Measurements from ENCODE around the gene LRRTM1. TPM values are rescaled to one million over a fixed set of nuclear protein-coding genes. Genes with fewer than 3 reads are reported as not detected.

Gene LRRTM1
- 2.5 and 3.7 TPM in 2 replicates for total RNA-seq

- no peak for DNase-seq (ENCODE audit: low read depth)
- TF ChIP-seq, protein P1, sequence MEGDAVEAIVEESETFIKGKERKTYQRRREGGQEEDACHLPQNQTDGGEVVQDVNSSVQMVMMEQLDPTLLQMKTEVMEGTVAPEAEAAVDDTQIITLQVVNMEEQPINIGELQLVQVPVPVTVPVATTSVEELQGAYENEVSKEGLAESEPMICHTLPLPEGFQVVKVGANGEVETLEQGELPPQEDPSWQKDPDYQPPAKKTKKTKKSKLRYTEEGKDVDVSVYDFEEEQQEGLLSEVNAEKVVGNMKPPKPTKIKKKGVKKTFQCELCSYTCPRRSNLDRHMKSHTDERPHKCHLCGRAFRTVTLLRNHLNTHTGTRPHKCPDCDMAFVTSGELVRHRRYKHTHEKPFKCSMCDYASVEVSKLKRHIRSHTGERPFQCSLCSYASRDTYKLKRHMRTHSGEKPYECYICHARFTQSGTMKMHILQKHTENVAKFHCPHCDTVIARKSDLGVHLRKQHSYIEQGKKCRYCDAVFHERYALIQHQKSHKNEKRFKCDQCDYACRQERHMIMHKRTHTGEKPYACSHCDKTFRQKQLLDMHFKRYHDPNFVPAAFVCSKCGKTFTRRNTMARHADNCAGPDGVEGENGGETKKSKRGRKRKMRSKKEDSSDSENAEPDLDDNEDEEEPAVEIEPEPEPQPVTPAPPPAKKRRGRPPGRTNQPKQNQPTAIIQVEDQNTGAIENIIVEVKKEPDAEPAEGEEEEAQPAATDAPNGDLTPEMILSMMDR (IDR thresholded peaks at IDR 0.05; ENCODE audit: insufficient read depth, low read length, poor library complexity, severe bottlenecking), result no peak
- H3K27me3 ChIP-seq (ENCODE audit: control insufficient read depth, insufficient read depth, low read length), result peaks cover 38% of the 10 kb centered on the region
- H3K36me3 ChIP-seq (ENCODE audit: control insufficient read depth, insufficient read depth, low read length), result no peaks in the 10 kb centered on the region
- H3K4me3 ChIP-seq (ENCODE audit: low read depth, low read length), result peak within 1 kb of the TSS; percentile 45
These were observed at the start of gene LRRTM1 for GRCh38 chr2:80303909-80304837. Gene LRRTM1 (minus strand): TSS chr2:80304752. CDS start chr2:80303819, 933 bp downstream.

DNA sequence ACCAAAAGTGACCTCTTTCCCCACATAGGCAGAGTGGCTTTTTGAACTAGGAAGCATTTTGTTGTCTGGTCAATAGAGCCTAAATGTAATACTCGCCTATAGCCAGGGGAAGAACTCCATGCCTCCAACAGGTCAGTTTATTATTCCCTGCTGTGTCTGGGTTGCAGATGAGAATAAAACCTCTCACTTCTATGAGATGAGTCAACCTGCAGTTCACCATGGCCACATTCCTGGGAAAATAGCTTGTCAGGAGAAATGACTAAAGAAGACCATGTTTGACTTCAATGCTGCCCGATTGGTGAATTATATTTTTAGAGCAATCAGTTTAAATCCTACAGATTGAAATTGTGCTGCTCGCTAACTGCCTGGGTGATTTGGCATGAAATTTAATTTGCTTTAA lies 46.7 kb upstream of the LRRTM1 start:
- Histone ChIP-seq H3K4me3 (ENCODE audit: low read depth, low read length) (no peak overlapping the region), H3K27me3 (ENCODE audit: control insufficient read depth, insufficient read depth, low read length) (no peaks in the 10 kb centered on the region), H3K36me3 (ENCODE audit: control insufficient read depth, insufficient read depth, low read length) (no peaks in the 10 kb centered on the region)
- TF ChIP-seq, protein P1 (IDR thresholded peaks at IDR 0.05; ENCODE audit: insufficient read depth, low read length, poor library complexity, severe bottlenecking), result no peak
- DNase-seq (ENCODE audit: low read depth), result peak; percentile 38

GRCh38 chr2:80348953-80349352 lies 44.4 kb upstream of the LRRTM1 start:
- TF ChIP-seq, protein P1 (IDR thresholded peaks at IDR 0.05; ENCODE audit: insufficient read depth, low read length, poor library complexity, severe bottlenecking), result no peak
- Histone ChIP-seq H3K27me3 (ENCODE audit: control insufficient read depth, insufficient read depth, low read length) (no peaks in the 10 kb centered on the region), H3K36me3 (ENCODE audit: control insufficient read depth, insufficient read depth, low read length) (no peaks in the 10 kb centered on the region), H3K4me3 (ENCODE audit: low read depth, low read length) (no peak overlapping the region)
- DNase-seq (ENCODE audit: low read depth), result no peak

DNA sequence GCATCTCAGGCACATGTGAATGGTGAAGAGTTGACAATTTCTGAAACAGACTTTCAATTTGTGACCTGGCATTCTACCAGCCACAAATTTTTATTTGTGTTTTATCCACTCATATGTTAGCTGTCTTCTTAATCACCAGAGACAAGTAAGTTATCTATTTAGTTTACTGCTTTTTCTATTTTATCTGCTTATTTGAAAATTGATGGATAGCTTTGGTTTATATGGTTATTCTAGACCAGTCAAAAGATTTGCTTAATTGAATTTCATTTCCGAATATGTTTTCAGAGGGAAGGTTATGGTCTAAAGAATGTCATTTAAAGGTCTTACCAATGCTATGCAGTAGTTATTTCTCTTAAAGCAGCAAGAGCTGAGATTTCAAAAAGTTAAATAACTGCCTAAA lies 43.5 kb upstream of the LRRTM1 start:
- no peak for DNase-seq (ENCODE audit: low read depth)
- TF ChIP-seq, protein P1 (IDR thresholded peaks at IDR 0.05; ENCODE audit: insufficient read depth, low read length, poor library complexity, severe bottlenecking), result no peak
- Histone ChIP-seq H3K27me3 (ENCODE audit: control insufficient read depth, insufficient read depth, low read length) (no peaks in the 10 kb centered on the region), H3K4me3 (ENCODE audit: low read depth, low read length) (no peak overlapping the region), H3K36me3 (ENCODE audit: control insufficient read depth, insufficient read depth, low read length) (no peaks in the 10 kb centered on the region)

- no peak for DNase-seq (ENCODE audit: low read depth)
- no peaks in the 10 kb centered on the region for H3K36me3 ChIP-seq (ENCODE audit: control insufficient read depth, insufficient read depth, low read length)
- TF ChIP-seq, protein P1 (IDR thresholded peaks at IDR 0.05; ENCODE audit: insufficient read depth, low read length, poor library complexity, severe bottlenecking), result no peak
These were observed 35.5 kb upstream of the LRRTM1 start for GRCh38 chr2:80340022-80340421.

More at GRCh38 chr2:80340022-80340421, 35.5 kb upstream of the LRRTM1 start:
- Histone ChIP-seq H3K4me3 (ENCODE audit: low read depth, low read length) (no peak overlapping the region), H3K27me3 (ENCODE audit: control insufficient read depth, insufficient read depth, low read length) (no peaks in the 10 kb centered on the region)

All from kidney epithelial cell (primary cell).